Measurements from ENCODE around the gene CABP7.

Gene CABP7

GRCh38 chr22:29719899-29720645 lies at the start of gene CABP7:
TSS of gene CABP7 (plus strand) at chr22:29720003. CDS start at chr22:29720425, 422 bp downstream.
- DNase-seq, result no peak

GRCh38 chr22:29670626-29671025 lies 49.2 kb upstream of the CABP7 start:
- no peak for DNase-seq

- DNase-seq, result no peak
Measured at GRCh38 chr22:29673361-29674066, 46.3 kb upstream of the CABP7 start.

GRCh38 chr22:29674121-29674520 lies 45.7 kb upstream of the CABP7 start:
- no peak for DNase-seq

- DNase-seq, result no peak
Measured at GRCh38 chr22:29679316-29679715, 40.5 kb upstream of the CABP7 start.

- DNase-seq, result no peak
Measured at GRCh38 chr22:29683536-29683935, 36.3 kb upstream of the CABP7 start.

GRCh38 chr22:29684244-29684643 lies 35.6 kb upstream of the CABP7 start:
- DNase-seq, result no peak

GRCh38 chr22:29689206-29689879 lies 30.5 kb upstream of the CABP7 start:
- DNase-seq, result no peak

GRCh38 chr22:29689880-29690213 lies 30.0 kb upstream of the CABP7 start:
- DNase-seq, result no peak

GRCh38 chr22:29690476-29690875 lies 29.3 kb upstream of the CABP7 start:
- no peak for DNase-seq

- DNase-seq, result no peak
Measured at GRCh38 chr22:29691636-29692326, 28.0 kb upstream of the CABP7 start.

- no peak for DNase-seq
Measured at GRCh38 chr22:29692327-29692640, 27.5 kb upstream of the CABP7 start.

- no peak for DNase-seq
Measured at GRCh38 chr22:29693161-29693560, 26.6 kb upstream of the CABP7 start.

- DNase-seq, result no peak
Measured at GRCh38 chr22:29693671-29694070, 26.1 kb upstream of the CABP7 start.

GRCh38 chr22:29695129-29695926 lies 24.5 kb upstream of the CABP7 start:
- no peak for DNase-seq

GRCh38 chr22:29697853-29698598 lies 21.8 kb upstream of the CABP7 start:
- DNase-seq, result no peak

- no peak for DNase-seq
Measured at GRCh38 chr22:29700206-29700899, 19.4 kb upstream of the CABP7 start.

- no peak for DNase-seq
Measured at GRCh38 chr22:29700900-29701154, 19.0 kb upstream of the CABP7 start.

GRCh38 chr22:29701155-29701999 lies 18.4 kb upstream of the CABP7 start:
- DNase-seq, result no peak

All from cortex of kidney (tissue), 1 donor.